Sigmoid colon (tissue), 7 donors: ENCODE measurements around the gene HSPA4. TPM values are rescaled to one million over a fixed set of nuclear protein-coding genes. Genes with fewer than 3 reads are reported as not detected.

Experiments
- DNase-seq: peaks from one replicate; pipeline ENCODE4 v3.0.0-alpha.2; 2019
- H3K27ac ChIP-seq, 4 donors: fragments of 200-600 bp; sonication (generic); one replicate each; pipeline ENCODE4 v1.5.1; 2016 to 2019; ENCODE audit warnings: mild to moderate bottlenecking in 1 of 4
- H3K27me3 ChIP-seq, 3 donors: fragments of 200-600 bp; sonication (generic); one replicate each; pipeline ENCODE4 v1.5.1; 2019; ENCODE audit warnings: mild to moderate bottlenecking in 1 of 3
- H3K36me3 ChIP-seq, 4 donors: fragments of 200-600 bp; sonication (generic); one replicate each; pipeline ENCODE4 v1.5.1; 2016 to 2019
- H3K4me1 ChIP-seq, 4 donors: fragments of 200-600 bp; sonication (generic); one replicate each; pipeline ENCODE4 v1.5.1; 2017 to 2019
- H3K4me3 ChIP-seq, 4 donors: fragments of 200-600 bp; sonication (generic); one replicate each; pipeline ENCODE4 v1.5.1; 2017 to 2019; ENCODE audit warnings: mild to moderate bottlenecking in 2 of 4, moderate library complexity in 1 of 4
- H3K9me3 ChIP-seq, 4 donors: fragments of 200-600 bp in 3 of 4; sonication (generic) in 3 of 4; one replicate each; pipeline versions ENCODE4 v1.5.1 to v1.6.1; 2013 to 2019
- EP300 ChIP-seq, 4 donors: sonication (generic); formaldehyde crosslinking; IDR thresholded peaks; one replicate each; pipeline ENCODE4 v1.6.1; 2017; ENCODE audit warnings: antibody characterized with exemption in 4 of 4
- POLR2A ChIP-seq, 2 donors: fragments of 450-650 bp; IDR thresholded peaks; one replicate each; pipeline ENCODE4 v1.6.1; 2016; ENCODE audit warnings: antibody characterized with exemption in 2 of 2, mild to moderate bottlenecking in 2 of 2, moderate library complexity in 2 of 2
- POLR2AphosphoS5 ChIP-seq, 4 donors: sonication (generic); formaldehyde crosslinking; IDR thresholded peaks; one replicate each; pipeline ENCODE4 v1.6.1; 2017; ENCODE audit warnings: antibody characterized with exemption in 4 of 4
- WGBS, 2 donors: extraction: QIAGEN DNeasy Blood & Tissue Kit; methylation state at CpG; one replicate each; pipeline ENCODE4 v1.1.7; 2013; 5-methylcytosine and 5-hydroxymethylcytosine counted together
- intact Hi-C: fragments of 100-400 bp; cut with DNase I; formaldehyde crosslinking; loops from one replicate; pipeline ENCODE4 v1.15.1; 2023
- polyA plus RNA-seq, 3 donors: library from polyadenylated mRNA; stranded (reverse); fragments of 200-250 nt; gene quantifications; one replicate each; pipeline ENCODE4 v1.2.3, GENCODE V29; 2013
- total RNA-seq, 4 donors: library from RNA; depleted of rRNA; stranded (reverse); fragments of >200 nt; gene quantifications; one replicate each; pipeline ENCODE4 v1.1.0, GENCODE V29; 2016
- TF ChIP-seq, protein P1 (sequence below), 4 experiments: fragments of 450-650 bp in 3 of 4; fragments of 200-600 bp in 1 of 4; IDR thresholded peaks; one replicate each; pipeline ENCODE4 v1.5.1; 2016 to 2019; ENCODE audit warnings: antibody characterized with exemption in 4 of 4, mild to moderate bottlenecking in 3 of 4, moderate library complexity in 2 of 4
- donor health status: healthy with polysubstance abuse.
- donor health status: Bipolar disorder and iron deficiency.
- donor health status: healthy.

HSPA4 gene
- total and polyA plus RNA-seq, 7 donors = 24.0 to 54.0 (median 40.3) TPM

DNA sequence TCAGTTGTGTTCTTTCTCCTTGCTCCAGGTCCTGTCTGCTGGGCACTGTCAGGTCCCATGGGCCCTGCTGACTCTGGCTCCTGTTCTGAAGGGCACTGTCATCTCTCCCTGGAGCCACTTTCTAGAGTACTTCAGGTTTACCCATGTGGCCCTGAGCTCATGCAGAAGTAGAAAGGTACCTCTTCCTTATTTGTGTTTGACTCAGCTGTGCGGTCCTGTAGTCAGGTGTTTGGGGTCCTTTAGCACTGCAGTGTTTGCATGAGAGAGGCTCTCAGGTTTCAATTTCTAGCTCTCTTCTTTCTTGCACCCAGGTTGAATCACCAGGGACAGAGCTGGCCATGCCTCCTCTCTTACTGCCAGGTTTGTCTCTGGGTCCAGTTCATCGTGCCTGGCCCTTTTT is 71.5 kb downstream of the HSPA4 start:
- no peak for DNase-seq
- intact Hi-C loops = no loop called here
- Histone ChIP-seq H3K9me3 (no peaks in the 10 kb centered on the region), H3K4me3 (no peak overlapping the region), H3K27me3 (no peaks in the 10 kb centered on the region), H3K36me3 (no peaks in the 10 kb centered on the region), H3K4me1 (peaks cover 0 to 18% (median 7%) of the 10 kb centered on the region in 4 donors), H3K27ac (no peak overlapping the region)
- WGBS, 2 donors = 90% methylated on average over 2 of the region's 2 CpGs
- TF ChIP-seq POLR2A (IDR thresholded peaks at IDR 0.05) = no peak
- TF ChIP-seq, protein P1, sequence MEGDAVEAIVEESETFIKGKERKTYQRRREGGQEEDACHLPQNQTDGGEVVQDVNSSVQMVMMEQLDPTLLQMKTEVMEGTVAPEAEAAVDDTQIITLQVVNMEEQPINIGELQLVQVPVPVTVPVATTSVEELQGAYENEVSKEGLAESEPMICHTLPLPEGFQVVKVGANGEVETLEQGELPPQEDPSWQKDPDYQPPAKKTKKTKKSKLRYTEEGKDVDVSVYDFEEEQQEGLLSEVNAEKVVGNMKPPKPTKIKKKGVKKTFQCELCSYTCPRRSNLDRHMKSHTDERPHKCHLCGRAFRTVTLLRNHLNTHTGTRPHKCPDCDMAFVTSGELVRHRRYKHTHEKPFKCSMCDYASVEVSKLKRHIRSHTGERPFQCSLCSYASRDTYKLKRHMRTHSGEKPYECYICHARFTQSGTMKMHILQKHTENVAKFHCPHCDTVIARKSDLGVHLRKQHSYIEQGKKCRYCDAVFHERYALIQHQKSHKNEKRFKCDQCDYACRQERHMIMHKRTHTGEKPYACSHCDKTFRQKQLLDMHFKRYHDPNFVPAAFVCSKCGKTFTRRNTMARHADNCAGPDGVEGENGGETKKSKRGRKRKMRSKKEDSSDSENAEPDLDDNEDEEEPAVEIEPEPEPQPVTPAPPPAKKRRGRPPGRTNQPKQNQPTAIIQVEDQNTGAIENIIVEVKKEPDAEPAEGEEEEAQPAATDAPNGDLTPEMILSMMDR (IDR thresholded peaks at IDR 0.05) = no peak
- no peak for TF ChIP-seq EP300 (IDR thresholded peaks at IDR 0.05)
- TF ChIP-seq POLR2AphosphoS5 (IDR thresholded peaks at IDR 0.05) = no peak

DNA sequence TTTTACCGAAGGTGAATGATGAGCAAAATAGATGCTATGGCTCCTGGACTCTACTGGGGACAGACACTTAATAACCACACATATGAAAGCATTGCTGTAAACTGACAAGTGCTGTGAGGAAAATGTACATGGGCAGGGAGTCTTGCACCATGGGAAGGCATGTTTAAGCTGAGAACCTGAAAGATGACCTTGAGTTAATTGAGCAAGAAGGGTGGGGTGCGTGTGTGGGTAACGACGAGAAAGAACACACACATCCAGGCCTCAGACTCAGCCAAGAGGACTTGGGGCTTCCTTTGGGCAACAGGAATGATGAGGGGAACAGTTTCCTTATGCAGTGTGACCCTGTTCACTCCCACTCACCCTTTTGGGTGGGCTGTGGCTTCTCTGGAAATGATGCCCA is 73.1 kb downstream of the HSPA4 start:
- Histone ChIP-seq H3K27ac (no peak overlapping the region), H3K27me3 (no peaks in the 10 kb centered on the region), H3K36me3 (no peaks in the 10 kb centered on the region), H3K9me3 (no peaks in the 10 kb centered on the region), H3K4me1 (peaks cover 0 to 6% (median 2%) of the 10 kb centered on the region in 4 donors), H3K4me3 (no peak overlapping the region)
- WGBS, 2 donors = 43 to 73% methylated on average over 4 of the region's 4 CpGs
- DNase-seq = no peak
- intact Hi-C loops = no loop called here
- no peak for TF ChIP-seq POLR2AphosphoS5 (IDR thresholded peaks at IDR 0.05)
- TF ChIP-seq EP300 (IDR thresholded peaks at IDR 0.05) = no peak
- TF ChIP-seq POLR2A (IDR thresholded peaks at IDR 0.05) = no peak
- TF ChIP-seq, protein P1 (IDR thresholded peaks at IDR 0.05) = no peak

DNA sequence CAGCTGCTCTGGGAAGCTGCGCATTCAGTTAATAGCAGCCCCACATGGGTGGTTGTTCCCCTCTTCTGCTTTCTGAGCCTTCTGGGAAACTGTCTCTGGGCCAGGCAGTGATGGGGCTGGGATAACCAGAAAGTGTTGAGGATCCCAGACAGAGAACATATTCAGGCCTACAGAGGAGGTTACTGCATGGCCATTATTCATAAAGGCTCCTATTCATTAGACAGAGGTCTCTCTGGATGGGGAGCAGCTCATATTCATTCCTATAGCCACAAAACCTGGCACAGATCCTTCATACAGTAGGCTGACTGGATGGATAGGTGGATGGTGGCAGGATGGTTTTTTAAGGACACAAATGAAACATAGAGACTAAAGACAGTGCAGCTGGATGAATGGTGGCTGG is 76.3 kb downstream of the HSPA4 start:
- 98 to 100% methylated on average over 1 of the region's 1 CpG for WGBS, 2 donors
- Histone ChIP-seq H3K4me3 (no peak overlapping the region), H3K9me3 (no peaks in the 10 kb centered on the region), H3K36me3 (no peaks in the 10 kb centered on the region), H3K27me3 (no peaks in the 10 kb centered on the region), H3K4me1 (no peaks in the 10 kb centered on the region), H3K27ac (no peak overlapping the region)
- no peak for TF ChIP-seq POLR2A (IDR thresholded peaks at IDR 0.05)
- TF ChIP-seq EP300 (IDR thresholded peaks at IDR 0.05) = no peak
- no peak for TF ChIP-seq POLR2AphosphoS5 (IDR thresholded peaks at IDR 0.05)
- TF ChIP-seq, protein P1 (IDR thresholded peaks at IDR 0.05) = no peak
- DNase-seq = no peak
- intact Hi-C loops = no loop called here

DNA sequence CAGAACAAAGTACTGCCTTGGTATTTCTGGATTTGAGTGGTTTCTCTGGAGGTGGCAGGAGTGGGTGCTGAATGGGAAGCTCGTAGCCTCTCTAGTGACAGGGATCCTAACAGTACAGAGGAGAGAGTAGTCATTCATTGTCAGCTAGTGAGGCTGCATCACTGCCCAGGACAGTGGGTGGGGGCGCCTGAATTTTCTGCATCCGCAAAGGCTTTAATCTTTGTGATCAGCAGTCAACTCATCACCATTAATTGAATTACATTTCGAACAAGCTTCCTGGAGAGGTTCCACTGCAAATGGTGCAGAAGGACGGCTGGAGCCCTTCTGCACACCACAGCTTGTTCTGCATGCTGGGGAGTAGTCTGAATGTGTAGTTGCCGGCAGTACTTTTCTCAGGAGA is 77.5 kb downstream of the HSPA4 start:
- no peak for DNase-seq
- H3K27ac ChIP-seq = no peak overlapping the region

More for the DNA sequence above, 77.5 kb downstream of the HSPA4 start:
- no peaks in the 10 kb centered on the region for H3K9me3 ChIP-seq
- no peaks in the 10 kb centered on the region for H3K36me3 ChIP-seq
- H3K4me1 ChIP-seq = no peaks in the 10 kb centered on the region
- 77 to 90% methylated on average over 6 of the region's 6 CpGs for WGBS, 2 donors
- no peak overlapping the region for H3K4me3 ChIP-seq
- intact Hi-C loops = no loop called here
- no peaks in the 10 kb centered on the region for H3K27me3 ChIP-seq
- TF ChIP-seq POLR2A (IDR thresholded peaks at IDR 0.05) = no peak
- no peak for TF ChIP-seq POLR2AphosphoS5 (IDR thresholded peaks at IDR 0.05)
- TF ChIP-seq, protein P1 (IDR thresholded peaks at IDR 0.05) = no peak
- TF ChIP-seq EP300 (IDR thresholded peaks at IDR 0.05) = no peak
